Body of pancreas (tissue), 4 donors: ENCODE data around the gene KRT80.

Experiments
- CTCF ChIP-seq, 7 experiments: fragments of 450-650 bp in 4 of 7; fragments of 200-600 bp in 3 of 7; sonication (generic) in 3 of 7; IDR thresholded peaks; one replicate each; pipeline ENCODE4 v1.5.1; 2016 to 2019; ENCODE audit warnings: antibody characterized with exemption in 7 of 7
- POLR2A ChIP-seq, 3 donors: fragments of 450-650 bp; IDR thresholded peaks; one replicate each; pipeline ENCODE4 v1.6.1; 2016; ENCODE audit warnings: antibody characterized with exemption in 3 of 3, mild to moderate bottlenecking in 2 of 3

- TF ChIP-seq CTCF (IDR thresholded peaks at IDR 0.05) (no peak), POLR2A (IDR thresholded peaks at IDR 0.05) (no peak)
These were observed 18.3 kb downstream of the KRT80 start for GRCh38 chr12:52173526-52173925.
